GM18505 (cell line): ENCODE measurements around the gene MYO3A.
"Not testable (repeated sequence)": the region's sequence is repeated elsewhere in the genome, so short reads cannot be mapped to it uniquely, and the experiment has no call there.

Source experiments
- ATAC-seq: cut with Tn5 transposase; IDR thresholded peaks from one replicate; pipeline ENCODE4 v1.9.1; 2021; ENCODE audit not compliant: unreplicated experiment
- POLR2A ChIP-seq: IDR thresholded peaks from 4 replicates; pipeline ENCODE4 v1.6.1; 2011; ENCODE audit warnings: borderline replicate concordance; ENCODE audit not compliant: insufficient read depth, insufficient read length; ENCODE audit errors: extremely low read depth

Gene MYO3A

DNA sequence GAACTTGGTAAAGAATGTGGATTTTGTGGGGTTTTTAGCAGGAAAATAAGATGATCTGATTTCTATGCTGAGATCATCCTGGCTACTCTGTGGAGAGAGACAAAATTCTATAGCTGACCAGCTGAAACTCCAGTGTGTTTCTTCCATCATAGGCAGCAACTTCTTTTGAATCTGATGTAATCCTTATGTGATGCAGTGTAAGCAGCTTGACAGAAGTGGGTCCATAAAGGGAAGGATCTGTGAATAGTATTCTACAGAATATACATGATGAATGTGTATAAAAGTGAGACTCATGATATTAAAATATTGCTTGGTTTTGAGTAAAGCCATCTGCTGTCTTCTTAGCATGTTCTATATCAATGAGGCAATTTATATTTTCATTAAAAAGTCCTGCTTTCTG is 4.4 kb downstream of the MYO3A start:
- ATAC-seq, result no peak
- TF ChIP-seq POLR2A, result no peak

- no peak for TF ChIP-seq POLR2A
- ATAC-seq, result no peak
These were observed 10.7 kb downstream of the MYO3A start for GRCh38 chr10:25944771-25945170.

GRCh38 chr10:25952857-25953256 is 18.8 kb downstream of the MYO3A start:
- no peak for TF ChIP-seq POLR2A
- peak; percentile 78 for ATAC-seq

- TF ChIP-seq POLR2A, result no peak
- no peak for ATAC-seq
These were observed 20.8 kb downstream of the MYO3A start for GRCh38 chr10:25954851-25955250.

- TF ChIP-seq POLR2A, result no peak
- ATAC-seq, result no peak
These were observed 25.7 kb downstream of the MYO3A start for GRCh38 chr10:25959540-25960232.

- no peak for ATAC-seq
- TF ChIP-seq POLR2A, result no peak
These were observed 31.6 kb downstream of the MYO3A start for GRCh38 chr10:25965584-25965983.

GRCh38 chr10:25966844-25967243 is 32.8 kb downstream of the MYO3A start:
- ATAC-seq, result no peak

DNA sequence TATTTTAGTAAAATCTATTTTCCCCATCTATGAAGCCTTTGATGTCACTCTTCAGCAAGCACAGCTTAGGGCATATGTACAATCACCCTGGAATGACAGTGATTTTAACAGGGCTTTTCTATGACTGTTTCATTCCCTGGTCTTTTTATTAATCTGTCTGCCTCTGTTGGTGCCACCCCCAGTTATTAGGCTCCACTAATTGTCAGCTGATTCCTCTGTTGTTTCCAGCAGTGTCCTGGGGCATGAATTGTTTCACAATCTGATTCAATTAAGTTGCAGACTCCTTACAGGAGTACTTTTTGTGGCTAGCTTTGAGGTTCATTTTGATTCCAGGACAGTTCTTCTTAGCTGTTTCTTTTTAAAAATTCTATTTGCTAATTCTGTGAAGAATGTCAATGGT is 38.6 kb downstream of the MYO3A start:
- ATAC-seq, result no peak
- TF ChIP-seq POLR2A, result no peak

More at GRCh38 chr10:25966844-25967243, 32.8 kb downstream of the MYO3A start:
- no peak for TF ChIP-seq POLR2A

- no peak for ATAC-seq
- no peak for TF ChIP-seq POLR2A
These were observed 40.9 kb downstream of the MYO3A start for GRCh38 chr10:25974897-25975459.

GRCh38 chr10:25978771-25979170 is 44.7 kb downstream of the MYO3A start:
- ATAC-seq, result no peak
- TF ChIP-seq POLR2A, result no peak

- no peak for TF ChIP-seq POLR2A
- no peak for ATAC-seq
These were observed 48.1 kb downstream of the MYO3A start for GRCh38 chr10:25982107-25982506.

- TF ChIP-seq POLR2A, result no peak
- ATAC-seq, result no peak
These were observed 54.6 kb downstream of the MYO3A start for GRCh38 chr10:25988583-25988982.

DNA sequence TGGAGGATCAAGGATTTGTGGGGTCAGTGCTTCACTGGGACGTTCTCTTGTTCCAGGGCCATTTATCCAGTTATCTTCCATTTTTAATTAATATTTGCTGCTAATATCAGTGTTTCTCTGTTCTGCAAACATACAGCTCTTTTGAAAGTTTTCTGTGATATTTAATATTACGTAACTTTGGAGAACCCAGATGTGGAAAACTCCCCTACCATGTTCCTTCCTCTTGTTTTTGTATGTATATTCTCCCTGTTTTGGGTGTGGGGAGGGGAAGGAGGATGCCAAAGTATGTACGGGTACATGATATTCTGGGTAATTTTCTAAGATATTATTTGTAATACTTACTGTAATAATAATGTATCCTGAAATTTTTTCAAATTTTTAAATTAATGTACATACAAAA is 55.9 kb downstream of the MYO3A start:
- ATAC-seq, result no peak
- no peak for TF ChIP-seq POLR2A

DNA sequence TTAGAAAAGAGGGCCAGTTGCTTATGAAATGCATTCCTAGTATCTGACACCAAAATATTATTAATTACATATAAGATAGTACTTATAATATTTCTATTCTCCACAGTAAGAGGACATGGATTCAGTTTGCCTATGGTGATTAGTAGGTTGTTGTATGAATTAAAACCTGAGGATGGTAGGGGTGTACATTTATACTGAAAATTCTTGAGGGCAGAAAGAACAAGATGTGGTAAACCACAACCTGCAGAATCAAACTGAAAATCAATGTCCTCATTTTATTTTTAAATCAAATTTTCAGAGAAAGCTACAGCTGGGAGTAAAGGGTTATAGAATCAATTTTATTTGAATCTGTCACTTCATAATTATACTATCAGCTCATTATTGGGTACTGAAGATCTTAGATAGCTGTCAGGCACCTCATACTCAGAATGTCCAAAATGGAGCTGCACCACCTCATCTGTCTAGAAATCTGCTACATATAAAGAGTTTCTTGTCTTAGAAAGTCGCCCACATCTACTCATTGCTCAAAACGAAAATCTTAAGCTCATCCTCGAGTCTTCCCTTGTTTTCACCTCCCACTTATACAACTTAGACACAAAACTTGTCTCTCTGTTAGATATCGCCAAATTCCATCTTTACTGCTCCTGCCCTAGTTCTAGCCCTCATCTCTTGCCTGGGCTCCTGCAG is 65.4 kb downstream of the MYO3A start:
- no peak for TF ChIP-seq POLR2A
- no peak for ATAC-seq

- no peak for TF ChIP-seq POLR2A
- no peak for ATAC-seq
These were observed 66.9 kb downstream of the MYO3A start for GRCh38 chr10:26000971-26001370.

GRCh38 chr10:26002466-26002865 is 68.4 kb downstream of the MYO3A start:
- not testable (repeated sequence) for ATAC-seq
